NCI-H82 (cell line): ENCODE measurements around the gene FHIT.

Experiments
- DNase-seq: peaks from one replicate; lab custom pipeline; 2025; lab: John Stamatoyannopoulos, UW

The FHIT gene

DNA sequence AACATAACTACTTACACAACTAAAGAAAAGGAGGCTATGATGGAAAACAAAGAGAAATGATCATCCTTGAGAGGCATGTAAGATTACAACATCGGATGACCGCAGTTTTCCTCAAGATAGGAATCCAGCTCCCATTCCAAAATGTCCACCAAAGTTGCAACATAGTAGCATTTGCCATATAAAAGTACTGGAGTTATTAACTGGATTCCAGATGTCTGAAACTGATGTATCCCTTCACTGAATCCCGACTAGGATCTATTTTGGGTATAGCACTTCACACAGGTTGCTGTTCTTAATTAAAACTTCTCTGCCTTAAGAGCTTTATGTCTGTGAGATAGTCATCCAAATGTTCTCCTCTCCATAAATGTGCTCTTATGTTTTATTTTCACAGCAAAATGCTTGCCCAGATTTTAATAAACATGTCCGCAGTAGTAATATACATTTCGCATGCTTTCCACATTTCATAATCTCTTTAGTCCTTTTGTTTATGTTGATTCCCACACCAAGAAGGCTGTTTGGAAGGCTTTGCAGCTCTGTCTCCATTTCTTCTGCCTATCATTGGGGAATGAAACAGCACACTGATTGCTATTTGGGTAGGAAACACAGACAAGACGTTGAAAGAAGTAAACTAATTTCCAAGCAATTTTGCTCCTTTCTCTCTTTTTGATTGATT, 1484.9 kb downstream of the FHIT start:
- no peak for DNase-seq

DNA sequence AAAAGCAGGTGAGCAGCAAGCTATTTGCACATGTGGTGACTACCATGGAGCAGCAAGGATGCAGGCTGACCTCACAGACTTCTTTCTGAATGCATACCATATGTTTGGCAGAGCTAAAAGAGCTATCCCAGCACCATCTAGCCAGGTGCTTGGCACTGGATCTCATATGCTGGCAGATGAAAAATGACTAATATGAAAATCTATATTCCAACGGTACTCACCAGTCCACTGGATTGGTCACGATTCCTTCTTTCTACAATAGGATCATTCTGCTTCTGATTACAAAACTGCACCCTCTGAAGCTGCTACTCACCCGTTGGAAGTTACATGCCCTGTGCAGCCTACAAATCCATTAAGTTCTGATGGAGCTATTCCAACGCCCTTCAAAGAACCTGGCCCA, 1487.1 kb downstream of the FHIT start:
- DNase-seq = no peak

DNA sequence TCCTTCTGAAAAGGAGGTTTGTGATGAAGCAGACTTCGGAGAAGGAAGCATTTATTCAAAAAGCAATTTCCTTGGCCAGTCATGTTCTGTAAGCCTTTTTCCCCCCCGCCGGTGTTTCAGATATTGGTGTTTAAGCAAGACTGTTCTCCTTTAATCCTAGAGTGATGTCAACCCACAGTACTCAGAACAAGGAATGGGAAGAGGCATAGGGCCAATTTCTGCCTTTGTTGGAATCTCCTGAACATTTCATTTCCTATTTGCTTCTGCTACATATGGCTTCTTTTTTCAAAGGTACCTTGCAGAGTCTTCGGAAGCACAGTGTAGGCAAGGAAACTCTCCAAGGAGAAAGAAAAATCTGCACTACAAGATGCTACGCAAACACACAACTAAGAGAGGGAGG, 1488.3 kb downstream of the FHIT start:
- DNase-seq = no peak

DNA sequence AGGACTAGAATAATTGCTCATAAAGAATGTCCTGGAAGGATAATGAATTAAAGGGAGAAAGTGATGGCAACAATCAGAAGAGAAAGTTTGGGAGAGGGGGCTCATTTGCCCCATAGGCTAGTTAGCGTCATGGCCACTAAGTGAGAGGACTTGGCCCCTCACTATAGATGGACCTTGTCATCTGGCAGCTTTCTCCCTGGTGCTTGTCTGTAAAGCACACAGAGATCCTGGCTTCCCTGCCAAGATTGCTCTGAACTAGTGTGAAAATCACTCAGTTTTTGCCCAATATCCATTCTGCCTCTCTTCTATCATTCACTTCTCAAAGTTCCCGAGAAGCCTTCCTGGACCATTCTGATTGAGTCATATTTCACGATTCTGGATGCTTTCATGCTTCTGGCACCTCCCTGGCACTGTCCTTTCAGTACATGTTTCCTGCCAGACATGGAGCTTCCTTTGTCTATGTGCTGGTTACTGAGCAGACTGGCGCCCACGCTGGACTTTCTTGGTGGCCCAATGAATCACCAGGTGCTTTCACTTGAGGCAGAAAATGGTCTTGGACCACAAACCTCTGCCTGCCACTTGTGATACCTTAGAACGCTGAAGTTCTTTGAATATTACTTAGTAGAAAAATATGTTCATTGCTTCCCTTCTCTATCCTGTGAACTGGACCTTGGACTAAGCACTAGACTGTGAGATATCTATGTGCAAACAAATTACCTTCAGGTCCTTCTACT, 1491.8 kb downstream of the FHIT start:
- DNase-seq = no peak

DNA sequence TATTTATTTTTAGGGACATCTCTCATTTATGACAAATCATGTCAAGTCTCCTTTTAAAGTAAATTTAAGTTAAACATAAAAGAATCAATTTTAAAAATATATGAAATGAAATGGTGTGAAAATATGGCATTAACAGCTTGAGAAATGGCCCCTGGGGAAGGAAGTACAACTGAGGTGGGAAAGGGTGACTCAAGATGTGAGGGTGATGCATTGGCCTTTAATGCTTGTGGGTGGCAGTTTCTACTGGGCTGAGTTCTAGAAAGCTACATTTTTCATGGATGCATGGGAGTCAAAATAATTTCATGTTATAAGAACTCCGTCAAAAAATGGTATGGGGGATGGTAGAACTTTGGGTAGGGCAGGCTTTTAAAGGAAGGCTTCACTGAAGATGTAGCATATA, 1492.6 kb downstream of the FHIT start:
- DNase-seq = no peak

DNA sequence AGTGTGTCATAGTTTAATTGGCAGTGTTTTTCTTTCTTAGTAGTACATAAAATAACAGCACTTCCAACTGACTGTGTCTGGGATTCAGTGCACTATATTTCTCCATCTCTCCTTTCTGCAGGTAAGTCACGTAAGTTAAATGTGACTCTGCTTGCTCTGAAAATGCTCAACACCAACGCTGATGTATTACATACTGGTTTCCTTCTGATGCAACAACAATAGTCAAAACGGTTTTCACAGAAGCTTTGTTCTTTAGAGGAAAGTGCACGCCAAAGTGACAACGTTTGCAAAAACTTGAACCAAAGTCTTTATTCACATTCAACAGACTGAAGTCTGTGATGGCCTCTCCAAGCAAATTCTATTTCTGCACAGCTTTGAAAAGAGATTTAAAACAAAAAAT, 1494.3 kb downstream of the FHIT start:
- DNase-seq = no peak

DNA sequence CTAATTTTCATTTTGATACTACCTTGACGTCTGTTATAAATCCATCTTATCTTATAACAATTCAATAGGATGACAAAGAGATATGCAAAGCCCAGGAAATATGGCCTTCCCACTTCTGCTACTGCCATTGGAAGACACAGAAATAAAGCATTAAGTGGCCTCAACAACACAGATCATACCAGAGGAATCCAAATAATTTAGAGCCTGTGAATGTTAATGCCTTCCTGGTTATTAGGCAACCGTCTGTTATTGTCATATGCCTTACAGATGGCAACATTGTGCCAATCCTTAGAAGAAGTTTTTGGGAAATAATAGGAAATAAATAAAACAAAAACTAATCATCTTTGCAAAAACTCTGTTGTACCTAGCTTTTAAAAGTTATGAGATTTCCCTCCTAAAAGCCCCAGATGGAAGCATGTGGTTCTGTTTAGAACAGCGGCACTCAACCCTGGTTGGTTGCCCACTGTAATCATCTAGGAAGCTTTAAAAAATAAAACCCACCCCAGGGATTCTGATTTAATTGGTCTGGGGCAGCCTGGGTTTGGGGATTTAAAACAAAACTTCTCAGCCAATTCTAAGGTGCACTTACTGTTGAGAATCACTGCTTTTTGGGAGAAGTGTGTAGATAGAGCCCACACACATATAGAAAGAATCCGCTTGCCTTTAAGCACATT, 1496.7 kb downstream of the FHIT start:
- DNase-seq = no peak

DNA sequence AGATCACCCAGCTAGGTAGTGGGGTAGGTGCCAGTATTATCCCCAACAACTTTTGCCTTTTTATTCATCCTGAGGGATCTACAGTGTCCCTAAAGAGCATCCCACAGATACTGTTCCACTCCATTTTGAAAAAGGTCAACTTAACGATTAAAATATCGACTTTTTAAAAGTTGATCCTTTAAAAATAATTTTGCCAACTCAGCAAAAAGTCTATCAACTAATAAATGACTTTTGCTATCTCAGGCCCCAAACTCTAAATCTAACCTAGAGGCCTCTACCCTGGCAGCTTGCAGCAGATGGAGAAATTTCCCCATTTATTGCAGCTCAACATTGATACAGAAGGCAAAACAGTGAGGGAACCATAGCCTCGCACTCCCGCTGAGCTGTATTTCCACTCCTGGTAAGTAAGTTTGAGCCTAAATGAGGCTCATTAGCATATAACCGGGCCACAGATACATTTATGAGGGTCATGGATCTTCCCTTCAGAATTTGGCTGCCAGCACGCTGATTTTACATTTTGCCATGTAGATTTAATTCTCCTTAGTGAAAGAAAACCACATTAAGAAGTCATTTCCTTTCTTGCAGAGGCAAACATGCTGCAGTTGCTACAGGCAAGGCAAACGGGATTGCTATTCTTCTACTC, 1497.3 kb downstream of the FHIT start:
- no peak for DNase-seq

DNA sequence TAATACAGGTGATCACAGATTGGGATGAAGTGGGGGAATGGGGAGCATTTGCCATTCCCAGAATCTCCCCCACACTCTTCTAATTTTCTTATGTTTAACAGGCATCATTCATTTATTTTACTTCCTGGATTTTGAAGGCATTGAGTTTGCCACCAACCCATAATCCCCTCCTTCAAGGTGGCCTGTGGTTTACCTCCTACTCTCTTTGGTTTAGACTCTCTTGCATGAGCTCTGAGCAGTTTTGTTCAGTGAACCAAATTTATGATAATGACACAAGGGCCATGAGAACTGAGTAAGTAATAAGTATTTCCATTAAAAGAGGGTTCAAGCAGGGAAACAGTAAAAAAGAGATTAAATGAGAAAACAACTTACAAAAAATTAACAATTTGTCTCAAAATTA, 1498.3 kb downstream of the FHIT start:
- no peak for DNase-seq

DNA sequence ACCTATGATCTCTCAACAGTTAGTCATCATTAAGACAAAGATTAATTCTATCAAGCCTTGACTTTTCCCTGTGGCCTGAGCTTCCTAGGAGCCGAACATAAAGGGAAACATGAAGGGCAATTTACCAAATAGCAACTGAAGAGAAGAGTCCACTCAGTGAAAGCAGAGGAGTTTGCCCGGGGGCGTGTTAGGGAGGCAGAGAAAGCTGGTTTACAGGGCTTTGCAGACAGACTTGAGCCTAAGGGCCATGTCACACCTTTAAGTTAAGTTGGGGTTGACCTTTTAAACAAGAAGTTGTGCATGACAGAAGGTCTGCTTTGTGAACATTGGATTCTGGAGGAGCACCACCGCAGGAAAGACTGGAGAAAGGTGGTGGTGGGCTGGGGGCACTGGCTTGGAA, 1499.6 kb downstream of the FHIT start:
- DNase-seq = no peak

DNA sequence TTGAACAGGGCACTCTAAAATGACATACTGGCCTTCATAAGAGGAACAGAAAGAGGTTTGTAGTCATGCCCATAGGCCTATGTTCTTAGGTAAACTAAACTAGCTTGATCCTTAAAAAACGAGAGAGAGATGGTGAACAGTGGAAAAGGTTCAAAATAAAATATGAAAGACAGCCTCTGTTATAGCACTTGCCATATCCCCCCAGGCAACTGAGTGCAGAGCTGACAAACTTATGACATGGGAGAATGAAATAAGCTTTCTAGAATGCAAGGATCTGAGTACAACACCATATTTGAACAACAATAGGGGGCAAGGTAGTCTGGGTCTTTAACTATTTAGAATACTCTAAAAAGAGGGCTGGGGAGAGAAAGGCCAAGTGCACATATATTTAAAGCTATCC, 1500.9 kb downstream of the FHIT start:
- DNase-seq = no peak

DNA sequence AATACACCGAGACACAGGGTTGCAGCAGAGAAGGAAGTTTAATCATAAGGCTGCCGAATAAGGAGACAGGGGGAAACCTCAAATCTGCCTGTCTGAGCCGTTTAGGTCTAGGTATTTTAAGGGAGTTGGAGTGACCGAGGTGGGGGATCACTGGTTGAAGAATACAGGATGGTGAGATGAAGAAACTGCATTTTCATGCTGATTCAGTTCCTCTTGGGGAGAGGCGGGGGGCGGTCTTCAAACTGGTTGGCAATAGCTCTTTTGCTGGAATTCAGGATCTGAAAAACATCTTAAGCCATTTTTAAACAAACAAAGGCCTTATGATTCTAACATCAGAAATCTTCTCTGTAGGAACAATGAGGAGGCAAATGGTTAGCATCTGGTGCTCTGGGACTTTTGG, 1502.0 kb downstream of the FHIT start:
- DNase-seq = no peak

DNA sequence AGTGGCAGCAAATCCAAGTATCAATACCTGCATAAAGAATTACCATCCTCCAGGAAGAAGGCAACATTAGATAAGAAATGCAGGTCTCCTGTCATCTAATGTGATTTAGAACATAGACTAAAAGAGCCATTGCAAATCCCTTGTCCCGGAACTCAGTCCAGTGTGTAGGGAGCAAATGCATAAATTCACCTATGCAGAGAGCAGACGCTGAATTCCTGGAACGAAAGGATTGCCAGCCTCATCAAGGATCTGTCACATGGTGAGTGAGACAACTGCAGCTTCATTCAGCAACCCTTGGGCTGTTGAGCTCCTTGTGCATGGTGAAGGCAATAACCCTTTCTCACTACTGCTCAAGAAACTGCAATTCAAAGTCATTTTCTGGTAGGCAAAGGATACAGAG, 1504.7 kb downstream of the FHIT start:
- no peak for DNase-seq

DNA sequence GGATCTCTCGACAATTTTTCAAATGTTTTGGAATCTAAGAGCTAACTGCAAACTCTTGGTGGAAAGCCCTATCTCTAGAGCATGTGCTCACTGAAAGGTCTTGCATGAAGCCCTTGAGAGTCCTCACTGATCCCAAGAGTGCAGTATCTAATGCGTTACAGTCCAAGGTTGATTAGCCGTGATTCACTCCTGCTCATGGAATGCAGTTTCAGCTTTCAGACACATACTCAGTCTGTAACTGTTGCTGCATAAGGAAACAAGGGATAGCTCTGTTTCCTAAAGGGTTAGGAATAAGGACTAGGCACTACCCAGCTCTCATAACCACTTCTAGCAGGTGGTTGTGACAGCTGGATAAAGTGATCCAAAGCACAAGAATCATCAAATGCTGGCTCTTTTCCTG, 1514.0 kb downstream of the FHIT start:
- DNase-seq = no peak

DNA sequence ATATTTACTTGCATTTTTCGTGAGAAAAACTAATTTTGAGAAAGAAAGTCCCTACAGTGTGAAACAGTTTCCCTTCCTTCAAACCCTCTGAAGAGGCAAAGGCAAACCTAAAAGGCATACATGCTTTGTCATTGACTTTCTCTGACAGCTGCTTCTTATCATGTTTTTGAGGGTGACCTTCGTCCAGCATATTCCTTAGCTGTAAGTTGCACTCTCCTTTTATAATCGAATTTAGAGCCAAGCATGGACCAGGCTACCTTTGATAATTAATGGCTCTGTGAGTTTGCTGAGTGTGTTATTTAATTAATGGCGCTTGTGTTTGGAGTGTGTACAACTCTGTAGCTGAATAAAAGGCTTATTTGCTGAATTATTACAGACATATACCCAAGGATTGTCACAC, 1517.2 kb downstream of the FHIT start:
- DNase-seq = no peak

DNA sequence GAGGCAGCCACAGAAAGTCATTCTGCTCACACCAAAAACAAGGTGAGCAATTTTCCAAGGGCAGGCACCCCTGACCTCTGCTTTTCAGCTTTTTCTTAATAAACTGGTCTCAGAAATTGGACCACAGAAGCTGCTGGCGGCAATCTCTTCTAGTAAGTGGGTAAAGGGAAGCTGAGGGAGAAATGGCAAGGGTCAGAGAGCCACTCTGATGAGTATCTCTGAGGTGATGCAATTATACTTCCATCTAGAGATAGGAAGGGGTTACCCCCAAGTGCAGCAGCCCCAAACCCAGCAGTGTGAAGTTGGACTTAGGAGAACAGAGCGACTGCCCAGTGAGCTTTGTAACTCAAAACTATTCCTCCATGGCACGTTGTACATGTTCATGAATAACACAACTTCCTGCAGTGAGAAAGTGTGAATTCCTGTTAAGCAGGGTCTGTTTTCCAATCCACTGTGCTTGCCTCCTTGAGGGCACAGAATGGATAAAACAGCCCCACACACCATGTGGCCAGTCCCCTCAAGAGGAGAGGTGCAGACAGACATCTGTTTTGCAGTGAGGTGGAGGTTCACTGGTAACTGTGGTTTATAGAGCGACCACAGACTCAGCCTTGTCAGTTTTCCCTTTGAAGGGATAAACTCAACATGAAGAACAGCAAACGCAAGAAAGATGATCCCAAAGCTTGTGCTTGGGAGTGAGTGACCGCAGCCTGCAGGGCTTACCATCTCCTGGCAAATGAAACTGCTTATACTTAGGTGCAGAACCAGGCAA, 1518.0 kb downstream of the FHIT start:
- no peak for DNase-seq

DNA sequence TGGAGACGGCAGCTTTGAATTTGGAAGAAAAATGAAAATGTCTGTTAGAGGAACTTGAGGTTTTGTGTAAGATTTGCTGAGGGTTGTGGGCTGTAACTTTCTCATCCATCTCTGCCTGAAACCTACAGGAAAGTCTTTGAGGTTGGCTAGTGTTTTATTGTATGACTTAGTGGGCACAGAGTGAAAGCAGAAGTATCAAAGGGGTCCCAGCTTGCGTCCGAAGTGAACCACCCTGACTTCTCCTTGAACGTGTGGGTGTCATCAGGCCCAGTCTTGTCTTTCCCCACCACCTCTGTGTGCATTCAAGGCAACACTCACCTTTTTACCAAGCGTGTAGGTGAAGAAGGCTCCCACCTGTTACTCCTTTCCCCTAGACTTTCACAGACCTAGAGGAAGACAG, 1519.3 kb downstream of the FHIT start:
- DNase-seq = no peak

DNA sequence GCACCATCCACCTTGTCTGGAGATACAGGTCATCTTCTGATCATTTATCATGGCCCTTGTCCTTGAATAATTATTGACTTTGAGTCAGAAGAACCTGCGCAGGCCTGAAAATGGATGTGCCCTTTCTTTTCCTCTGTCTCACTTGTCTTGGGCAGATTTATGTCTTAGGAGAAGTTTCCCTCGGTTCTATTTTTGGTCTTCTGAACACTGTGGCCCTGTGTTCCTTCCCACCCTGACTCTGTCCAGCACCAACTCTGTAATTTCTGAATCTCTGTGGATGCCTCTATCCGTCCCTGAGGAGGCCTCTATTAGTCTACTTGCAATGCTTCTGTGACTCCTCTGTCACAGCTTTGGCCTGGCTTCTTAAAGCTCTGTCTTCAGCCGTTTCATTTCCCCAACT, 1520.7 kb downstream of the FHIT start:
- DNase-seq = no peak

DNA sequence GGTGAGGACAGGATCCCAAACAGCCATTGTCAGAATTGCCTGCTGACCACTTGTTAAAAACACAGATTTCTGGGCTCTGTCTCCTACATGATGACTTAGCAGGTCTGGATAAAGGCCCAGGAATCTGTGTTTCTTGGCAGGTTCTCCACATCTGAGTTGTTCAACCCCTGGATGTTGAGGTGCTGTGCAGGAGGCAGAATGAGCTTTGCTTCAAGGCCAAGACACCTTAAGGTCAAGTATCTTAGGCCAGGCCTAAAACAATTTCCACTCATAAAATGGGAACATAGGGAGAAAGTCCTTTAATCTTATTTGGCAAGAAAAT, 1522.7 kb downstream of the FHIT start:
- DNase-seq = no peak

DNA sequence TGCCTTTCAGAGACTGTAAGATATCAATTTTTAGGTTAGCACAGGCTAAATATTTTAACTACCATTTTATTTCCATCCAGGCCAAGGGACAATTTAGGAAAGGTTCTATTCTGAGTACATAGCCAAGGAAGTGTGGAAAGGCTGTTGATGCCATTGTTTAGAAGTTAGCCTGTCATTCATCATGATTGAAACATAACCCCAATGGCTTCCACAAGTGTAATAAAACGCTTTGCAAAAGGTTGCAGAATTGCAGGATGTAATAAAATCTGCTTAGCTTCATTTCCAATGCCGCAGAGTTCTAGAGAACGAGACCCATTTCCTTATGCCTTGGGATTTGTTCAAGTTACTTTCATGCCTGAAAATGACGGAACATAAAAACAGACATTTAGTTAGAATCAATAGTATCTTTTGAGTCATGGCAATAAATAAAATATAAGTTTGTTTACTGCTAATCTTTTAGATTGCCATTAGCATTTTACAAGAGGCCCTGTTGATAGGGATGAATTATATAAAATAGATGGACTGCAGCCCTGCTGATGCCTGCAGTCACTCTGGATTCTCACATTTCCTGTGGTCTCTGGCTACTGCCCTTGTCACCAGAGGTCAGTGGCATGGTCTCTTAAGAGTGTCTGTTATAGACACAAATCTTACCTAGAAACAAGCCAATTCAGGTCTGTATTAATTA, 1523.2 kb downstream of the FHIT start:
- DNase-seq = no peak

DNA sequence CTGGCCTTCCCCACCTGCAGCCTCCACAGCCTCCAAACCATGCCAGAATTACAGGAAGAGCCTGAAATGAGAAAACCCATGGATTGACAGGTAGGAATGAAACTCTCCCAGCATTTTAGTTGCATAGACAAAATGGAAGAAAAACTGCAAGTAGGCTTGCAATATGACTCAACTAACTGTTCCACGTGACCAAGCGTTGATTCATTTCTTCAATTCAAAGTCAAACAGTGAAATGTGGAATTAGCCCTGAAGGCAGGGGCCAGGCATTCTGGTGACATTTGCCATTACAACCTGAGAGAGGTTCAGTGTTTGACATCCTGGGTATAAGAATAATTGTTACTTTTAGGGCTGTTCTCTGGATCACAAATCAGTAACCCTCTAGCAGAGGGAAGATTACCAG, 1525.0 kb downstream of the FHIT start:
- no peak for DNase-seq

DNA sequence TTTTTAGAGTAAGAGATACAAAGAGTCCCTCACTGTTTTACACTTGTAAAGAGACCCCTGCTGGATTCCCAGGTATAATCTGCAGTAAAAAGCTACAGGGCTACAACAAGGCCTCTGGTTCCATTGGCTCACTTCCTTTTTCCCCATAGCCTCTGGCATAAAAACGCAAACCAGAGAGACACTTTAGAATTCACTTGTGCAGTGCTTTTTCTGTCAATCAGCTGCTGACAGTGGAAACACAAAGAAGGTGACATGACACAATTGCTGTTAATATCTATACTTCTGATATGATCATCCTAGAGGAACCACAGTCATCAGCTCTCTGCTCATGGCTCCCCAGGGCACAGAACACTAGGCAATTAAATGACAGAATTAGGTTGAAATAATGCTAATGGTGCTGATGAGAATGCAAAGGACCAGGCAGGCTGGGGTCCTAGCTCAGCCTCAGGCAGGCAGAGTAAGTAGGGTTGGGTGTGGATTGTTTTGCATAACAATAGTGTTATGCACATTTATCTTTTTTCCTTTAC, 1533.5 kb downstream of the FHIT start:
- no peak for DNase-seq
